Keratinocyte (primary cell): ENCODE results near the gene TMCC2. TPM values are rescaled to one million over a fixed set of nuclear protein-coding genes. Genes with fewer than 3 reads are reported as not detected.

ENCODE experiments used
- DNase-seq: peaks from one replicate; pipeline ENCODE4 v3.0.0-alpha.2; 2011; ENCODE audit warnings: low read depth, missing footprints, low spot score
- FAIRE-seq: peaks from 2 replicates; lab custom pipeline; 2011; peaks lifted over from hg19 to GRCh38; lab: Jason Lieb, UNC
- H2AFZ ChIP-seq: 2 replicates; pipeline ENCODE4 v1.6.0; 2012; ENCODE audit warnings: low read length, control low read depth, inconsistent platforms; ENCODE audit not compliant: control insufficient read depth
- H3K27ac ChIP-seq: 2 replicates; pipeline ENCODE4 v1.5.1; 2011; ENCODE audit warnings: low read length; ENCODE audit not compliant: control insufficient read depth, insufficient read depth
- H3K27me3 ChIP-seq: 3 replicates; pipeline ENCODE4 v1.6.0; 2011; ENCODE audit warnings: low read length; ENCODE audit not compliant: control insufficient read depth, insufficient read depth; ENCODE audit errors: extremely low read depth
- H3K36me3 ChIP-seq, 2 experiments: 2 replicates in 1 of 2; 3 replicates in 1 of 2; pipeline ENCODE4 v1.5.1; 2011; ENCODE audit warnings: low read length in 2 of 2, mild to moderate bottlenecking in 1 of 2; ENCODE audit not compliant: control insufficient read depth in 2 of 2, insufficient read depth in 2 of 2; ENCODE audit errors: extremely low read depth in 1 of 2
- H3K4me1 ChIP-seq: 3 replicates; pipeline ENCODE4 v1.5.1; 2011; ENCODE audit warnings: low read length; ENCODE audit not compliant: control insufficient read depth, insufficient read depth; ENCODE audit errors: extremely low read depth
- H3K4me2 ChIP-seq: 3 replicates; pipeline ENCODE4 v1.6.0; 2011; ENCODE audit warnings: low read depth, low read length; ENCODE audit not compliant: control insufficient read depth, insufficient read depth; ENCODE audit errors: extremely low read depth
- H3K4me3 ChIP-seq, 3 experiments: fragments of 200-600 bp in 1 of 3; sonication (generic) in 1 of 3; 2 replicates in 2 of 3; 3 replicates in 1 of 3; pipeline ENCODE4 v1.5.1; 2011 to 2016; ENCODE audit warnings: low read length in 3 of 3, mild to moderate bottlenecking in 3 of 3, control low read depth in 2 of 3, inconsistent platforms in 1 of 3, low read depth in 1 of 3, mixed read lengths in 1 of 3, mixed run types in 1 of 3, moderate library complexity in 1 of 3; ENCODE audit not compliant: control insufficient read depth in 2 of 3, insufficient read depth in 2 of 3; ENCODE audit errors: extremely low read depth in 1 of 3
- H3K79me2 ChIP-seq: 2 replicates; pipeline ENCODE4 v1.6.0; 2012; ENCODE audit warnings: low read length; ENCODE audit not compliant: control insufficient read depth, insufficient read depth
- H3K9ac ChIP-seq: 3 replicates; pipeline ENCODE4 v1.6.0; 2011; ENCODE audit warnings: low read length; ENCODE audit not compliant: control insufficient read depth, insufficient read depth; ENCODE audit errors: extremely low read depth
- H3K9me1 ChIP-seq: 3 replicates; pipeline ENCODE4 v1.6.0; 2011; ENCODE audit warnings: low read length; ENCODE audit not compliant: control insufficient read depth, insufficient read depth; ENCODE audit errors: extremely low read depth
- H3K9me3 ChIP-seq: 2 replicates; pipeline ENCODE4 v1.5.1; 2012; ENCODE audit warnings: low read depth, low read length; ENCODE audit not compliant: control insufficient read depth
- H4K20me1 ChIP-seq: 3 replicates; pipeline ENCODE4 v1.6.0; 2011; ENCODE audit warnings: low read length; ENCODE audit not compliant: control insufficient read depth, insufficient read depth; ENCODE audit errors: extremely low read depth
- EZH2 ChIP-seq: IDR thresholded peaks from one replicate; pipeline ENCODE4 v1.6.1; 2012; ENCODE audit warnings: inconsistent platforms, mild to moderate bottlenecking, low read length, moderate library complexity
- dilution Hi-C: fragments of 300-500 bp; cut with MboI; formaldehyde crosslinking; loops from one replicate; pipeline ENCODE4 v1.7.0; 2020; ENCODE audit warnings: low sequenced_read_pairs; ENCODE audit not compliant: extremely low pct_ligation_motif_present
- polyA plus RNA-seq, 5 experiments: library from polyadenylated mRNA; depleted of rRNA in 3 of 5; stranded (reverse) in 3 of 5; stranded (forward) in 1 of 5; unstranded in 1 of 5; fragments of >200 nt; gene quantifications; 1 replicate in 1 of 5; 2 replicates in 3 of 5; 3 replicates in 1 of 5; pipeline versions ENCODE4 v1.2.1 to v1.2.3, GENCODE V29; 2011 to 2012; ENCODE audit warnings: missing spikeins in 2 of 5, low read depth in 1 of 5, low replicate concordance in 1 of 5
- TF ChIP-seq, protein P1 (sequence below), 3 experiments: IDR thresholded peaks in 1 of 3; conservative IDR thresholded peaks in 1 of 3; optimal IDR thresholded peaks in 1 of 3; 2 replicates in 2 of 3; 3 replicates in 1 of 3; pipeline versions ENCODE3 to v1.5.1; 2011; ENCODE audit warnings: low read length in 3 of 3, mild to moderate bottlenecking in 3 of 3, moderate library complexity in 2 of 3, control low read depth in 1 of 3, inconsistent platforms in 1 of 3; ENCODE audit not compliant: insufficient read depth in 2 of 3; ENCODE audit errors: extremely low read depth in 1 of 3

Gene TMCC2
- polyA plus RNA-seq, 1 donor (not counting 4 experiments of a cell fraction or from before 2014, with no cell fraction given) = 0.60 TPM

DNA sequence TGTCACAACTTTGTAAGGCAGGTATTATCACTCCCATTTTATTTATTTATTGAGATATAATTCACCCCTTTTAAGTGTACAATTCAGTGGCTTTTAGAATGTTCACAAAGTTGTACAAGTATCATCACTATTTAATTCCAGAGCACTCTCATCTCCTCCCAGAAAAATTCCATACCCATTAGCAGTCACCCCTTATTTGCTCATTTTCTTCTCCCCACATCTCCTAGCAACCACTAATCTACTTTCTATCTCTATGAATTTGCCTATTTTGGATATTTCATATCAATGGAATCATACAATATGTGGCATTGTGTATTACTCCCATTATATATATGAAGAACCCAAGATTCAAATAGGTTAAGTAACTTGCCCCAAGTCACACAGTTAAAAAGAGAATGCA, 23.2 kb upstream of the TMCC2 start:
- Histone ChIP-seq H3K9me1 (no peaks in the 10 kb centered on the region), H4K20me1 (no peaks in the 10 kb centered on the region), H2AFZ (no peak overlapping the region), H3K4me3 (no peak overlapping the region), H3K9ac (no peak overlapping the region), H3K27ac (no peak overlapping the region), H3K27me3 (no peaks in the 10 kb centered on the region), H3K36me3 (no peaks in the 10 kb centered on the region), H3K4me2 (no peak overlapping the region), H3K9me3 (no peaks in the 10 kb centered on the region), H3K4me1 (peaks cover 8% of the 10 kb centered on the region), H3K79me2 (peaks cover 26% of the 10 kb centered on the region)
- TF ChIP-seq, protein P1, sequence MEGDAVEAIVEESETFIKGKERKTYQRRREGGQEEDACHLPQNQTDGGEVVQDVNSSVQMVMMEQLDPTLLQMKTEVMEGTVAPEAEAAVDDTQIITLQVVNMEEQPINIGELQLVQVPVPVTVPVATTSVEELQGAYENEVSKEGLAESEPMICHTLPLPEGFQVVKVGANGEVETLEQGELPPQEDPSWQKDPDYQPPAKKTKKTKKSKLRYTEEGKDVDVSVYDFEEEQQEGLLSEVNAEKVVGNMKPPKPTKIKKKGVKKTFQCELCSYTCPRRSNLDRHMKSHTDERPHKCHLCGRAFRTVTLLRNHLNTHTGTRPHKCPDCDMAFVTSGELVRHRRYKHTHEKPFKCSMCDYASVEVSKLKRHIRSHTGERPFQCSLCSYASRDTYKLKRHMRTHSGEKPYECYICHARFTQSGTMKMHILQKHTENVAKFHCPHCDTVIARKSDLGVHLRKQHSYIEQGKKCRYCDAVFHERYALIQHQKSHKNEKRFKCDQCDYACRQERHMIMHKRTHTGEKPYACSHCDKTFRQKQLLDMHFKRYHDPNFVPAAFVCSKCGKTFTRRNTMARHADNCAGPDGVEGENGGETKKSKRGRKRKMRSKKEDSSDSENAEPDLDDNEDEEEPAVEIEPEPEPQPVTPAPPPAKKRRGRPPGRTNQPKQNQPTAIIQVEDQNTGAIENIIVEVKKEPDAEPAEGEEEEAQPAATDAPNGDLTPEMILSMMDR (optimal IDR thresholded peaks at IDR 0.05 in 1 of 3, IDR thresholded peaks at IDR 0.05 in 1 of 3, conservative IDR thresholded peaks at IDR 0.05 in 1 of 3; ENCODE audit: extremely low read depth in 1 of 3, insufficient read depth in 2 of 3, low read length in 3 of 3) = no peak
- no peak for TF ChIP-seq EZH2
- DNase-seq (no peak), FAIRE-seq (no peak)
- dilution Hi-C loops = no loop called here

DNA sequence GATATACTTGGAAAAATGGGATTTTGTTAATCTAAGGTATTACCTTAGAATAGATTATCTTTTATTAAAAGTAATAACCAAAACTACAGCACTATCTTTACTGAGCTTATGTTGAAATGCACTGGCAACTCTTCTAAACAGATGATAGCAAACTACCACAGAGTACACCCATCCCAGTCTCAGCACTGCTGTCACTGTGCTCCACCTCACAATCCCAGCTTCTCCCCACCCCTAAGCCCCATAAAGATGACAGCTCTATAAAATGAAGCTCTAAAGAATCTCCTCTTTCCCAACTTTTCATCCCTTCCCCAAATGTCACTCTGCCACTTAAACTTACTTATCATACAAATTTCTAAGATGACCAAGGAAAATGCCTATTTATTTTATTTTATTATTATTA, 22.7 kb upstream of the TMCC2 start:
- dilution Hi-C loops = no loop called here
- peaks cover 8% of the 10 kb centered on the region for H3K4me1 ChIP-seq
- no peak overlapping the region for H3K27ac ChIP-seq
- DNase-seq (no peak), FAIRE-seq (no peak)
- peaks cover 29% of the 10 kb centered on the region for H3K79me2 ChIP-seq
- no peak overlapping the region for H3K4me2 ChIP-seq
- no peaks in the 10 kb centered on the region for H3K9me1 ChIP-seq
- no peaks in the 10 kb centered on the region for H3K27me3 ChIP-seq
- no peak for TF ChIP-seq EZH2
- TF ChIP-seq, protein P1 (optimal IDR thresholded peaks at IDR 0.05 in 1 of 3, IDR thresholded peaks at IDR 0.05 in 1 of 3, conservative IDR thresholded peaks at IDR 0.05 in 1 of 3; ENCODE audit: extremely low read depth in 1 of 3, insufficient read depth in 2 of 3, low read length in 3 of 3) = no peak
- no peak overlapping the region for H3K9ac ChIP-seq
- no peaks in the 10 kb centered on the region for H4K20me1 ChIP-seq
- no peak overlapping the region for H3K4me3 ChIP-seq
- H2AFZ ChIP-seq = no peak overlapping the region
- no peaks in the 10 kb centered on the region for H3K36me3 ChIP-seq
- H3K9me3 ChIP-seq = no peaks in the 10 kb centered on the region
